GM12864 (cell line): ENCODE data around the gene EPHB4.

ENCODE experiments used
- DNase-seq: peaks from one replicate; pipeline ENCODE4 v3.0.0-alpha.2; 2011; ENCODE audit warnings: low read depth
- H3K4me3 ChIP-seq: 2 replicates; pipeline ENCODE4 v1.5.1; 2011; ENCODE audit warnings: mild to moderate bottlenecking, low read depth, low read length, control low read depth
- TF ChIP-seq, protein P1 (sequence below): IDR thresholded peaks from 2 replicates; pipeline ENCODE4 v1.5.1; 2011; ENCODE audit warnings: low read depth, mild to moderate bottlenecking, moderate library complexity, low read length, control low read depth, inconsistent platforms; ENCODE audit errors: missing control alignments

The EPHB4 gene

DNA sequence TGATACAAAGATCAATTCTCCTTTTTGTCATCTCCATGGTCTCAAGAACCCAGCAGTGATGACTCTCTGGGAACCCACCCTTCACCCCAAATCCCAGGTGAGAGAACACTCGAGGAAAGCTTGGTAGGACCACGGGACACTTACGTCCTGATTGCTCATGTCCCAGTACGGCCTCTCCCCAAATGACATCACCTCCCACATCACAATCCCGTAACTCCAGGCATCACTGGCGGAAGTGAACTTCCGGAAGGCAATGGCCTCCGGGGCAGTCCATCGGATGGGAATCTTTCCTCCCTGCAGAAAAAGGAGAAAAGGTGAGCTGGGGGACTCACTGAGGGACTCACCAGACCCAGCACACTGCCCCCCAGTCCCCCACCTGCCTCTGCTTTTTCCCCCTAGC is 21.0 kb downstream of the EPHB4 start:
- no peak for DNase-seq
- TF ChIP-seq, protein P1, sequence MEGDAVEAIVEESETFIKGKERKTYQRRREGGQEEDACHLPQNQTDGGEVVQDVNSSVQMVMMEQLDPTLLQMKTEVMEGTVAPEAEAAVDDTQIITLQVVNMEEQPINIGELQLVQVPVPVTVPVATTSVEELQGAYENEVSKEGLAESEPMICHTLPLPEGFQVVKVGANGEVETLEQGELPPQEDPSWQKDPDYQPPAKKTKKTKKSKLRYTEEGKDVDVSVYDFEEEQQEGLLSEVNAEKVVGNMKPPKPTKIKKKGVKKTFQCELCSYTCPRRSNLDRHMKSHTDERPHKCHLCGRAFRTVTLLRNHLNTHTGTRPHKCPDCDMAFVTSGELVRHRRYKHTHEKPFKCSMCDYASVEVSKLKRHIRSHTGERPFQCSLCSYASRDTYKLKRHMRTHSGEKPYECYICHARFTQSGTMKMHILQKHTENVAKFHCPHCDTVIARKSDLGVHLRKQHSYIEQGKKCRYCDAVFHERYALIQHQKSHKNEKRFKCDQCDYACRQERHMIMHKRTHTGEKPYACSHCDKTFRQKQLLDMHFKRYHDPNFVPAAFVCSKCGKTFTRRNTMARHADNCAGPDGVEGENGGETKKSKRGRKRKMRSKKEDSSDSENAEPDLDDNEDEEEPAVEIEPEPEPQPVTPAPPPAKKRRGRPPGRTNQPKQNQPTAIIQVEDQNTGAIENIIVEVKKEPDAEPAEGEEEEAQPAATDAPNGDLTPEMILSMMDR = no peak
- H3K4me3 ChIP-seq = no peak overlapping the region

GRCh38 chr7:100804681-100805431 is 22.5 kb downstream of the EPHB4 start:
- no peak overlapping the region for H3K4me3 ChIP-seq

GRCh38 chr7:100803398-100804161 is 23.7 kb downstream of the EPHB4 start:
- DNase-seq = peak; percentile 76
- peak overlapping the region; percentile 56 for H3K4me3 ChIP-seq
- TF ChIP-seq, protein P1 = no peak

More at GRCh38 chr7:100804681-100805431, 22.5 kb downstream of the EPHB4 start:
- no peak for DNase-seq
- TF ChIP-seq, protein P1 = no peak

DNA sequence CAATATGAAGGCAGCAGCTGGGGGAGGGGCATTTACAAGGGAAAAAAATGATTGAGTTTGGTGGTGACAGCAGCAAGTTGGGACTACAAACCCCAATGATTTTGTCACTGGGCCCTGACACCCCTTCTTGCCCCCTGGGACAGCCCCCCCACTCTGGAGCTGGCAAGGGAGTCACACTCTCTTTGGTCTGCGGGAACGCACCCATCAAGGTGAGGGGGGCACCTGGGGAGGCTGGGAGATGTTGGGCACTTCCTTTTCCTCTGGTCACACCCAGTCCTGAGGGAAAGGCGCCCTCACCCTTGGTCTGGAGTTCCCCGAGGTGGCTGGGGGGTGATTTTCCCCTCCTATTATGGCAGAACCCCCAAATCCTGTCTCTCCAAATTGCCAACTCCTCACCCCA is 24.4 kb downstream of the EPHB4 start:
- TF ChIP-seq, protein P1 = no peak
- peak overlapping the region; percentile 56 for H3K4me3 ChIP-seq
- no peak for DNase-seq

GRCh38 chr7:100801833-100802568 is 25.3 kb downstream of the EPHB4 start:
- TF ChIP-seq, protein P1 = no peak
- no peak for DNase-seq
- no peak overlapping the region for H3K4me3 ChIP-seq

DNA sequence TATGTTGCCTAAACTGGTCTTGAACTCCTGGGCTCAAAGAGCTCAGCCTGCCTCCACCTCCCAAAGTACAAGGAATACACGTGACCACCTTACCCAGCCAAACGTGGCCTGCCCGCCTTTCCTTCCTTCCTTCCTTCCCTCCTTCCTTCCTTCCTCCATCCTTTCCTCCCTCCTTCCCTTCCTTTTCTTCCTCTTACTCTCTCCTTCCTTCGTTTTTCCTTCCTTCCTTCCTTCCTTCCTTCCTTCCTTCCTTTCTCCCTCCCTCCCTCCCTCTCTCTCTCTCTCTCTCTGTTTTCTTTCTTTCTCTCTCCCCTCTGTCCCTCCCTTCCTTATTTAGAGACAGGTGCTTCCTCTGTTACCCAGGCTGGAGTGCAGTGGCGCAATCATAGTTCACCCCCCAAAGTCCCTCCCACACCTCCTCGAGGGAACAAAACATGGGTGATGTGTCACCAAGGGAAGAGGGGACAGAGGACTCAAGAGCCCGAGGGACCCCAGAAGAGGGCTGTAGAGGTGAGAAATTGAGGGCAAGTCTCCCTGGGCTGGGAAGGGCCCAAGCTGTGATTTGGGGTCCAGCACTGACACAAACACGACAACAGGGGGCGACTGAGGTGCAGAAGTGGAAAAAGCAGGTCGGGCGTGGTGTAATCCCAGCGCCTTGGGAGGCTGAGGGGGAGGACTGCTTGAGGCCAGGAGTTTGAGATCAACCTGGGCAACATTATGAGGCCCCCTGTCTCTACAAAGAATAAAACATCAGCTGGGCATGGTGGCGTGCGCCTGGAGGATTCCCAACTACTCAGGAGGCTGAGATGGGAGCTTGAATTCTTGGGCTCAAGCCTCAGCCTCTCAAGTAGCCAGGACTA is 28.1 kb downstream of the EPHB4 start:
- no peak overlapping the region for H3K4me3 ChIP-seq
- peak; percentile 18 for DNase-seq
- TF ChIP-seq, protein P1 = peak; percentile 85
